GM21619 (cell line): ENCODE data around the gene ZNF879.
A peak's percentile ranks its signal among the peaks of the same experiment; 100 is the strongest.

Source experiments
- ATAC-seq: cut with Tn5 transposase; IDR thresholded peaks from one replicate; pipeline ENCODE4 v1.9.1; 2021; ENCODE audit not compliant: unreplicated experiment

Gene ZNF879

GRCh38 chr5:179006564-179006963, 17.0 kb upstream of the ZNF879 start:
- no peak for ATAC-seq

DNA sequence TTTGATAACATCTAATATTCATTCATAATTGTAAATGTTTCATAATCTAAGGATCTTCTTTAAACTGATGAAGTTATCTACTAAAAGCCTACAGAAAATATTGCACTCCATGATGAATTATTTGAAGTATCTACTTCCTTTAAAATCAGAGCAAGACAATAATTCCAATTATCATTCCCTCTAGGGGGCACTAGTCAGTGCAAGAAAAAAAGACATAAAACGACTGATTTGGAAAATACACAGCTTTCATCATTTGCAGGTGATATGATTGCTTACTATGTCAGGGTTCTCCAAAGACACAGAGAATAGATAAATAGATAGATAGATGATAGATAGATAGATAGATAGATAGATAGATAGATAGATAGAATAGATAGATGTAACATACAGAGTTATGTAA, 14.9 kb upstream of the ZNF879 start:
- ATAC-seq = no peak

DNA sequence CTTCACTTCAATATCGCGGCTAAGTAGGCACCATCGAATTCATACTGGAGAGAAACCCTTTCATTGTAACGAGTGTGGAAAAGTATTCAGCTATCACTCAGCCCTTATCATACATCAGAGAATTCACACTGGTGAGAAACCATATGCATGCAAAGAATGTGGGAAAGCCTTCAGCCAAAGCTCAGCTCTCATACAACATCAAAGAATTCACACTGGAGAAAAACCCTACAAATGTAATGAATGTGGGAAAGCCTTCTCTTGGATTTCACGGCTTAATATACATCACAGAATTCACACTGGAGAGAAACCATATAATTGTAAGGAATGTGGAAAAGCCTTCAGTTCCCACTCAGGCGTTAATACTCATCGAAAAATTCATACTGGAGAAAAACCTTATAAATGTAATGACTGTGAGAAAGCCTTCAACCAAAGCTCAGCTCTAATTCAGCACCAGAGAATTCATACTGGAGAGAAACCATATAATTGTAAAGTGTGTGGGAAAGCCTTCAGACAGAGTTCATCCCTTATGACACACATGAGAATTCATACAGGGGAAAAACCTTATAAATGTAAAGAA, 9.5 kb downstream of the ZNF879 start:
- ATAC-seq = no peak

DNA sequence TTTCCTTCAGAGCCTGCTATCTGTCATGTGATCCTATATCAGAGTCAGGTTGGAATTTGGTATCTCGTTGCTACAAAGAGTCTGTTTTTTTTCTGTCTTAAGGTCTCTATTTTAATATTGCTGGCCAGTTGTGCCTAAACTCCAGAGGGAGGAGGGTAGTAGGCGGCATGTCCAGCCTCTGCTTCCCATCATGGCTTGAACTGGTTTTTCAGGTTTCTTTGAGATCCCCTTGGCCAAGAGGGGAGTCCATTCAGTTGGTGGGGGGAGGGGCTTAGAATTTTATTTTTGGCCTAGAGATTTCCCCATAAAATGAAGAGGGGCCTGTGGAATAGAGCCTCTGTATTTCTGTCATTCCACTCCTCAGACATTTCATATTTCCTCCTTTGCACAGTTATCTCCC, 21.2 kb downstream of the ZNF879 start:
- no peak for ATAC-seq

DNA sequence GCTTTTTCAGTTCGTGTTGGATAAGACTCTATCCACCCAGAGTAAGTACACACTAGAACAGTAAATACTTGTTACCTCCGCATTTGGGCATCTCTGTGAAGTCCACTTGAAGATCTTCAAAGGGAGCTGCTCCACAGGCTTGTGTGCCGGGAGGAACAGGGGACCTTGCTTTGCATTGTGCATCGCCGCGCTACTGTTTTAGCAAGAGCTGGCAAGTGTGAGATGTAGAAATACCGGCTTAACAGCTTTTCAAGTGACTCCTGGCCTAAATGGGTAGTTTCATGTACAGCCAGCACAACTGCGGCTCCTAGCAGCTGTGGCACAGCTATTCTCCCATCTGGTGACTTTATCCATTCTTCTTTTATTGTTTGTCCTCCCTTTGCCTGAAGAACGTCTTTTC, 28.2 kb downstream of the ZNF879 start:
- no peak for ATAC-seq

GRCh38 chr5:179054036-179054785, 30.6 kb downstream of the ZNF879 start:
- no peak for ATAC-seq

DNA sequence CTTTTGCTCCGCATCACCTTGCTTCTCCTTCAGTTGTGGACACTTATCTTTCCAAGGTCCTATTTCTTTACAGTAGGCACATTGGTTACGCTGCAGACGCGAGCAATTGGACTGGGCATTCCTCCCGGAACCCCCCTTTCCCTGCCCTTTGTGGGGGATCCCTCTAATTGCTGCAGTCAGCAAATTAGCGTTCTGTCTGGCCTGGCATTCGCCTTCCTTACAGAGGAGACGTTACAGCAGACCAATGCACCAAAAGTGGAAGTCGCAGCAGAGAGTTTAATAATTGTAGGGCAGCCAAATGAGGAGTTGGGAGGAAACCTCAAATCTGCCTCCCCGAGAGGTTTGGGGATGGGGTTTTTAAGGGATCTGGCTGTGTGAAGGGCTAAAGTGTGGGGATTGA, 31.3 kb downstream of the ZNF879 start:
- ATAC-seq = no peak

DNA sequence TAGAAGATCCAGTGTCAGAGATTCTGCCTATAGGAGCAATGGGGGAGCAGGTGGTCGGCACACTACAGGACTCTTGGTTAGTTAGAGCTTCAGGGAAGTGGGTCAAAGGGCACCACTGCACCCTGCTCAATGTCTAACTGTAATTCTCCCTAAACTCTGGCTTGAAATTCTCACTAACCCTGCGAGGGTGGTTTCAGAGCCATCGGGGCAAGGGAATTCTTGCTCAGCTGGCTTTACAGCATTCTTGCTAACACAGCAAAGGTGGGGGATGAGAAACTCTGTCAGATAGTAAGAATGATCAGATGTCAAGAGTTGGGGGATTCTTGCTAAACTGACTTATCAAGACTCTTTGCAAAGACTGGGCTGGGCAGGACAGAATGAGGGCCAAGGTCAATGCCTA, 31.8 kb downstream of the ZNF879 start:
- ATAC-seq = no peak

DNA sequence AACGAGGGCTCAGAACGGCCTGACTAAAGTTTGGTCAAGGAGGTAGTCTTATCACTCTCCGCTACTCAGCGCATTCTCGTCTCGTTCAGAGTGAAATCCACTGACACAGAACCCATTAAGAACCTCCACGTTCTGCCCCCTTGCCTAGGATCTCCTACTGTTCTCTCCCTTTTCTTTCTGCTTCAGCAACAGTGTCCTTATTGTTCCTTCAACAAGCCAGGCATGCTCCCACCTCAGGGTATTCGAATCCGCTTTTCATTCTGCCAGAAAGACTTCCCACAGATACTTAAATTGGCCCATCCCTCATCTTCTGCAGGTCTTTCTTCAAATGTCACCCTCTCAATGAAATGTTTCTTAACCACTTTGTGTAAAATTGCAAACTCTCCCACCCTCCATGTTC, 32.2 kb downstream of the ZNF879 start:
- ATAC-seq = no peak

DNA sequence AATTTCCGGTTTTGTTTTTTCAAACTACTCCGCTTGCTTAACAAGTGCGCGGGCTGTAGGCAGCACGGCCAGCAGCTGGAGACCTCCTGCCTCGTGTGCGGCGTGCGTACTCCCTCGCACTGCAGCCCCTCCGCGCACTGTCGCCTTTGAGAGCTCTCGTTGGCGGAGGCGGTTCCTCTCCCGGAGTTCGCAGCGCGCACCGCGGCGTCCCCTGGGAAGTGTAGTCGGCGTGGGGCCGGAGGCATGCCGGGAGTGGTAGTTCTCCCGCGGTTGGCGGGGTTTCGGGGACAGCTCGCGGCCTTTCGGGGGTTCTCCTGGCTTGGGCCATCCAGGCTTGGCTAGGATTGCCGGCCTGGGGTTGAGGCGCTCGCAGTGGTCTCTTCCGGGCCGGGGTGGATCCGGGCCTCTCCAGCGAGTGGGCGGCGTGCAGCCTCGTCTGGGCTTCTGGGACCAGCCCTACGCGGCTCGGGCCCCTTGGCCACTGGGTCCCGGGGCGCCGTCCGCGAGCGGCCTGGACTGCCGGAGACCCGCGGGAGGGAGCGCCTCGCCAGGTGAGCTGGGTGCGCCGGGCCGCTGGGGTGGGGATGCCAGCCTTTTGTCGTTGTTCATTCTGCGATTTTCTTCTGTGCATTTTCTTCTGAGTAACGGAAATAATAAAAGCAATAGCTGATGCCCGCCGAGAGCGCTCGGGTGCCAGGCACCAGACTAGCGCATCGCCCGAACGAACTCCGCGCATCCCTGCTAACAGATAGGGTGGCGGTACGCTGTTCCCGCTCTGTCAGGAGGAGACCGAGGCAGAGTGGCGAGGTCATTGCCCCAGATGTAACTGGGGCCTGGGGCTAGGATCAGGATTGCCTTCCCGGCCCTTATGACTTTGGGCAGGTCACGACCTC, 36.8 kb downstream of the ZNF879 start, which contains the start of gene ZNF354C:
Gene ZNF354C (plus strand): TSS at position 258 of the 893 bp plus-strand sequence. CDS start 1,696 bp downstream, outside the sequence.
- peak; percentile 91 for ATAC-seq

GRCh38 chr5:179061025-179061424, 37.4 kb downstream of the ZNF879 start:
- ATAC-seq = no peak

DNA sequence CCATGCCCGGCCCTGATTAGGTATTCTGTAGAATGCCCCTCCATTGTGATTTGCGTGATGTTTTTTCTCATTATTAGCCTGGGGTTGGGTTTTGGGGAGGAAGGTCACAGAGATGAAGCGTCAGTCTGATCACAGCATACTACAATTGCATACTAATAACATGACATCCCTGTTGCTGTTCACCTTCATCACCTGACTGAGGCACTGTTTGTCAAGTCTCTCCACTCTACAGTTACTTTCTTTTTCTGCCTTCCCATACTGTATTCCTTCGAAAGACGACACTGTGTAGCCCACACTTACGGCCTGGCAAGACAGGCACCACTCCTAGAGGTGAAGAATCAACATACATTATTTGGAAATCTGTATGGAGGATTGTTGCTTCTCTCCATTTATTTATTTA, 42.1 kb downstream of the ZNF879 start:
- no peak for ATAC-seq

DNA sequence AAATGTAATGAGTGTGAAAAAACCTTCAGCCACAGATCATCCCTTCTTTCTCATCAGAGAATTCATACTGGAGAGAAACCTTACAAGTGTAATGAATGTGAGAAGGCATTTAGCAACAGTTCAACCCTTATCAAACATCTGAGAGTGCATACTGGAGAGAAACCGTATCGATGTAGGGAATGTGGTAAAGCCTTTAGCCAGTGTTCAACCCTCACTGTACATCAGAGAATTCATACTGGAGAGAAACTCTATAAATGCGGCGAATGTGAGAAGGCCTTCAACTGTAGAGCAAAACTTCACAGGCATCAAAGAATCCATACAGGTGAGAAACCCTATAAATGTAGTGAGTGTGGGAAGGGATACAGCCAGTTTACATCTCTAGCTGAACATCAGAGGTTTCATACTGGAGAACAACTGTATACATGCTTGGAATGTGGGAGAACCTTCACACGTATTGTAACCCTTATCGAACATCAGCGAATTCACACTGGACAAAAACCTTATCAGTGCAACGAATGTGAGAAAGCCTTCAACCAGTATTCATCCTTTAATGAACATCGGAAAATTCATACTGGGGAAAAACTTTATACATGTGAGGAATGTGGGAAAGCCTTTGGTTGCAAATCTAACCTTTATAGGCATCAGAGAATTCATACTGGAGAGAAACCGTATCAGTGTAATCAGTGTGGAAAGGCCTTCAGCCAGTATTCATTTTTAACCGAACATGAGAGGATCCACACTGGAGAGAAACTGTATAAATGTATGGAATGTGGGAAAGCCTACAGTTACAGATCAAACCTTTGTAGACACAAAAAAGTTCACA, 55.8 kb downstream of the ZNF879 start:
- no peak for ATAC-seq

- ATAC-seq = no peak
These were observed 57.1 kb downstream of the ZNF879 start for GRCh38 chr5:179080724-179081123.
